Ectodermal cell (in vitro differentiated cells): ENCODE results near the gene FEM1A.

Experiments
- H3K27ac ChIP-seq: 2 replicates; pipeline ENCODE4 v1.7.0; 2013; ENCODE audit warnings: mild to moderate bottlenecking, low read depth, low read length; ENCODE audit not compliant: insufficient read depth, poor library complexity, severe bottlenecking
- H3K27me3 ChIP-seq: 2 replicates; pipeline ENCODE4 v1.7.0; 2013; ENCODE audit warnings: mild to moderate bottlenecking, low read length; ENCODE audit not compliant: insufficient read depth, control insufficient read depth, poor library complexity, severe bottlenecking
- H3K36me3 ChIP-seq: one replicate; pipeline ENCODE4 v1.7.0; 2013; ENCODE audit warnings: low read length; ENCODE audit not compliant: control insufficient read depth, insufficient read depth
- H3K4me1 ChIP-seq: one replicate; pipeline ENCODE4 v1.7.0; 2013; ENCODE audit warnings: low read length; ENCODE audit not compliant: control insufficient read depth, insufficient read depth
- H3K4me3 ChIP-seq: 2 replicates; pipeline ENCODE4 v1.7.0; 2013; ENCODE audit warnings: low read depth, low read length, control low read depth; ENCODE audit not compliant: insufficient read depth
- H3K9me3 ChIP-seq: 2 replicates; pipeline ENCODE4 v1.7.0; 2013; ENCODE audit warnings: mild to moderate bottlenecking, low read length, moderate library complexity; ENCODE audit not compliant: control insufficient read depth
- WGBS, 2 experiments: methylation state at CpG; one replicate each; pipeline ENCODE4 v1.1.7; 2013; ENCODE audit warnings: missing lambda C conversion rate in 2 of 2; 5-methylcytosine and 5-hydroxymethylcytosine counted together

FEM1A gene

GRCh38 chr19:4849019-4849418, 57.5 kb downstream of the FEM1A start:
- Histone ChIP-seq H3K4me3 (no peak overlapping the region), H3K9me3 (no peaks in the 10 kb centered on the region), H3K27ac (no peak overlapping the region), H3K27me3 (no peaks in the 10 kb centered on the region), H3K4me1 (no peaks in the 10 kb centered on the region), H3K36me3 (peaks cover 16% of the 10 kb centered on the region)
- WGBS, 2 experiments: 95% methylated on average over 7 of the region's 7 CpGs
